Natural killer cell treated with Interleukin-12 subunit alpha and Interleukin-12 subunit beta and Interleukin-15 and Interleukin-18, amount 100 ng/mL, for 72 hours (primary cell): ENCODE data around the gene NTM. TPM values are rescaled to one million over a fixed set of nuclear protein-coding genes. Genes with fewer than 3 reads are reported as not detected.
A peak's percentile ranks its signal among the peaks of the same experiment; 100 is the strongest.

Experiments used
- ATAC-seq, 2 donors: fragments of 150-1000 bp; cut with Tn5 transposase in 1 of 2; sonication (Bioruptor Pico), chemical (Tn5 transposase) in 1 of 2; 2 replicates each; pipeline ENCODE4 v1.10.0; 2021
- DNase-seq: peaks from one replicate; pipeline ENCODE4 v3.0.0; 2022; ENCODE audit warnings: low spot score
- H3K27ac Mint-ChIP-seq, 2 donors: 1 replicate in 1 of 2; 2 replicates in 1 of 2; pipeline ENCODE4 v1.8.0; 2022; ENCODE audit warnings: mixed read lengths in 2 of 2, mild to moderate bottlenecking in 1 of 2, moderate library complexity in 1 of 2
- H3K27me3 Mint-ChIP-seq, 2 donors: 1 replicate in 1 of 2; 2 replicates in 1 of 2; pipeline ENCODE4 v1.8.0; 2022; ENCODE audit warnings: mixed read lengths in 2 of 2
- H3K36me3 Mint-ChIP-seq: one replicate; pipeline ENCODE4 v1.8.0; 2022; ENCODE audit warnings: mixed read lengths
- H3K4me1 Mint-ChIP-seq, 2 donors: 1 replicate in 1 of 2; 2 replicates in 1 of 2; pipeline ENCODE4 v1.8.0; 2022; ENCODE audit warnings: low read depth in 2 of 2, mixed read lengths in 2 of 2, mild to moderate bottlenecking in 1 of 2
- H3K4me3 Mint-ChIP-seq: one replicate; pipeline ENCODE4 v1.8.0; 2022; ENCODE audit warnings: mixed read lengths
- H3K9me3 Mint-ChIP-seq: 2 replicates; pipeline ENCODE4 v1.8.0; 2022; ENCODE audit warnings: mixed read lengths
- total RNA-seq, 2 donors: library from RNA; stranded (reverse); gene quantifications; one replicate each; pipeline ENCODE4 v1.2.3, GENCODE V29; 2022

The NTM gene
- total RNA-seq, 2 donors from 2014 or later, result not detected

- H3K4me1 Mint-ChIP-seq, result no peaks in the 10 kb centered on the region
- H3K27me3 Mint-ChIP-seq, result no peaks in the 10 kb centered on the region
- no peak overlapping the region for H3K27ac Mint-ChIP-seq
- no peaks in the 10 kb centered on the region for H3K36me3 Mint-ChIP-seq
- no peak overlapping the region for H3K4me3 Mint-ChIP-seq
- DNase-seq, result no peak
- no peak for ATAC-seq
- peaks cover 11% of the 10 kb centered on the region for H3K9me3 Mint-ChIP-seq
Observed at GRCh38 chr11:131850507-131850906, 480.1 kb downstream of the NTM start.

GRCh38 chr11:131851964-131852755 is 481.7 kb downstream of the NTM start:
- Mint-ChIP-seq H3K27me3 (no peaks in the 10 kb centered on the region), H3K4me1 (no peaks in the 10 kb centered on the region), H3K27ac (no peak overlapping the region), H3K4me3 (no peak overlapping the region), H3K36me3 (no peaks in the 10 kb centered on the region), H3K9me3 (peaks cover 11% of the 10 kb centered on the region)
- no peak for DNase-seq
- ATAC-seq, result no peak

- no peaks in the 10 kb centered on the region for H3K36me3 Mint-ChIP-seq
- no peak overlapping the region for H3K27ac Mint-ChIP-seq
- ATAC-seq (no peak), DNase-seq (no peak)
- H3K27me3 Mint-ChIP-seq, result no peaks in the 10 kb centered on the region
- peaks cover 11% of the 10 kb centered on the region for H3K9me3 Mint-ChIP-seq
- no peaks in the 10 kb centered on the region for H3K4me1 Mint-ChIP-seq
- H3K4me3 Mint-ChIP-seq, result no peak overlapping the region
Observed at GRCh38 chr11:131852757-131853156, 482.3 kb downstream of the NTM start.

- H3K4me3 Mint-ChIP-seq, result no peak overlapping the region
- H3K36me3 Mint-ChIP-seq, result no peaks in the 10 kb centered on the region
- H3K9me3 Mint-ChIP-seq, result peaks cover 11% of the 10 kb centered on the region
- no peaks in the 10 kb centered on the region for H3K4me1 Mint-ChIP-seq
- no peak for DNase-seq
- no peaks in the 10 kb centered on the region for H3K27me3 Mint-ChIP-seq
- no peak overlapping the region for H3K27ac Mint-ChIP-seq
- no peak for ATAC-seq
Observed at GRCh38 chr11:131854391-131854790, 484.0 kb downstream of the NTM start.

- H3K27ac Mint-ChIP-seq, result no peak overlapping the region
Observed at GRCh38 chr11:131855320-131855719, 484.9 kb downstream of the NTM start.

GRCh38 chr11:131857246-131857645 is 486.8 kb downstream of the NTM start:
- Mint-ChIP-seq H3K36me3 (no peaks in the 10 kb centered on the region), H3K4me3 (no peak overlapping the region), H3K27ac (no peak overlapping the region), H3K27me3 (no peaks in the 10 kb centered on the region), H3K9me3 (peaks cover 8% of the 10 kb centered on the region), H3K4me1 (no peaks in the 10 kb centered on the region)
- ATAC-seq, result no peak
- no peak for DNase-seq

More at GRCh38 chr11:131855320-131855719, 484.9 kb downstream of the NTM start:
- no peak for ATAC-seq
- Mint-ChIP-seq H3K36me3 (no peaks in the 10 kb centered on the region), H3K4me1 (no peaks in the 10 kb centered on the region), H3K9me3 (peaks cover 11% of the 10 kb centered on the region), H3K27me3 (no peaks in the 10 kb centered on the region), H3K4me3 (no peak overlapping the region)
- DNase-seq, result no peak

- no peak for ATAC-seq
- no peaks in the 10 kb centered on the region for H3K27me3 Mint-ChIP-seq
- no peak overlapping the region for H3K27ac Mint-ChIP-seq
- DNase-seq, result no peak
- no peaks in the 10 kb centered on the region for H3K36me3 Mint-ChIP-seq
- H3K9me3 Mint-ChIP-seq, result peaks cover 6% of the 10 kb centered on the region
- no peaks in the 10 kb centered on the region for H3K4me1 Mint-ChIP-seq
- no peak overlapping the region for H3K4me3 Mint-ChIP-seq
Observed at GRCh38 chr11:131858505-131858904, 488.1 kb downstream of the NTM start.

- no peaks in the 10 kb centered on the region for H3K36me3 Mint-ChIP-seq
- no peak overlapping the region for H3K4me3 Mint-ChIP-seq
- peaks cover 1% of the 10 kb centered on the region for H3K9me3 Mint-ChIP-seq
- ATAC-seq (no peak), DNase-seq (no peak)
- H3K4me1 Mint-ChIP-seq, result no peaks in the 10 kb centered on the region
- H3K27me3 Mint-ChIP-seq, result no peaks in the 10 kb centered on the region
- H3K27ac Mint-ChIP-seq, result no peak overlapping the region
Observed at GRCh38 chr11:131859538-131860210, 489.3 kb downstream of the NTM start.

GRCh38 chr11:131864228-131864627 is 493.8 kb downstream of the NTM start:
- Mint-ChIP-seq H3K4me1 (peaks cover 0 to 2% of the 10 kb centered on the region in 2 donors), H3K27ac (no peak overlapping the region), H3K36me3 (no peaks in the 10 kb centered on the region), H3K4me3 (no peak overlapping the region), H3K27me3 (peaks cover 0 to 3% of the 10 kb centered on the region in 2 donors), H3K9me3 (peaks cover 12% of the 10 kb centered on the region)
- DNase-seq, result no peak
- ATAC-seq, result no peak

GRCh38 chr11:131865860-131866259 is 495.4 kb downstream of the NTM start:
- H3K27ac Mint-ChIP-seq, result no peak overlapping the region
- H3K4me1 Mint-ChIP-seq, result peaks cover 0 to 2% of the 10 kb centered on the region in 2 donors
- H3K36me3 Mint-ChIP-seq, result no peaks in the 10 kb centered on the region
- peaks cover 12% of the 10 kb centered on the region for H3K9me3 Mint-ChIP-seq
- ATAC-seq (no peak), DNase-seq (no peak)
- H3K27me3 Mint-ChIP-seq, result peaks cover 0 to 3% of the 10 kb centered on the region in 2 donors
- H3K4me3 Mint-ChIP-seq, result no peak overlapping the region

- Mint-ChIP-seq H3K36me3 (no peaks in the 10 kb centered on the region), H3K27me3 (peaks cover 0 to 3% of the 10 kb centered on the region in 2 donors), H3K27ac (no peak overlapping the region), H3K9me3 (peaks cover 12% of the 10 kb centered on the region), H3K4me3 (no peak overlapping the region), H3K4me1 (peaks cover 0 to 2% of the 10 kb centered on the region in 2 donors)
- ATAC-seq (no peak), DNase-seq (no peak)
Observed at GRCh38 chr11:131866535-131867400, 496.4 kb downstream of the NTM start.

GRCh38 chr11:131867457-131868257 is 497.2 kb downstream of the NTM start:
- Mint-ChIP-seq H3K4me3 (no peak overlapping the region), H3K4me1 (peaks cover 0 to 2% of the 10 kb centered on the region in 2 donors), H3K9me3 (peaks cover 12% of the 10 kb centered on the region), H3K27me3 (peaks cover 0 to 3% of the 10 kb centered on the region in 2 donors), H3K36me3 (no peaks in the 10 kb centered on the region), H3K27ac (no peak overlapping the region)
- ATAC-seq, result peak in 1 of 2 donors; percentile 17
- DNase-seq, result no peak
